Measurements from ENCODE around the gene CDC42SE2.
"Not testable (repeated sequence)": the region's sequence is repeated elsewhere in the genome, so short reads cannot be mapped to it uniquely, and the experiment has no call there.

CDC42SE2 gene

DNA sequence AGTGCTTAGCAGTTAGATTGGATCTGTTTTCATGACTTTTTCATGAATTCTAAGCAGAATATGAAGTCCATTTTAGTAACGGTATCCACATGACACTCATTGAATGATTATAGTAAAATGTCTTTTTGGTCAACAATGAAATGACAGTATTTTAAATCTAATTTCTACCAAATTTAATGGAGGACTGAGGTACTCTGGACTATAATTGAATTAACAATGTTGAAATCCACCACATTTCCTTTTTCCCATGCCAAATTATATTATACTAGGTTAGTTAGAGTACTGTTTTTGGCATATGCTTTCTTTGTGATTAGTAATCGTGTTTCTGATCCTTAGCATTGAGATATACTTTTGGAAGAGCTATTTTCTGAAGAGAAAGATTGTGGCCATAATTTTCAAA is 40.6 kb downstream of the CDC42SE2 start:
- H3K27ac ChIP-seq (replicated peaks), result no peak overlapping the region
- no peak overlapping the region for H3K4me3 ChIP-seq (replicated peaks; ENCODE audit: insufficient read depth, low read length)
- DNase-seq (ENCODE audit: low read depth in 1 of 2, low spot score in 1 of 2), result no peak
- TF ChIP-seq, protein P1, sequence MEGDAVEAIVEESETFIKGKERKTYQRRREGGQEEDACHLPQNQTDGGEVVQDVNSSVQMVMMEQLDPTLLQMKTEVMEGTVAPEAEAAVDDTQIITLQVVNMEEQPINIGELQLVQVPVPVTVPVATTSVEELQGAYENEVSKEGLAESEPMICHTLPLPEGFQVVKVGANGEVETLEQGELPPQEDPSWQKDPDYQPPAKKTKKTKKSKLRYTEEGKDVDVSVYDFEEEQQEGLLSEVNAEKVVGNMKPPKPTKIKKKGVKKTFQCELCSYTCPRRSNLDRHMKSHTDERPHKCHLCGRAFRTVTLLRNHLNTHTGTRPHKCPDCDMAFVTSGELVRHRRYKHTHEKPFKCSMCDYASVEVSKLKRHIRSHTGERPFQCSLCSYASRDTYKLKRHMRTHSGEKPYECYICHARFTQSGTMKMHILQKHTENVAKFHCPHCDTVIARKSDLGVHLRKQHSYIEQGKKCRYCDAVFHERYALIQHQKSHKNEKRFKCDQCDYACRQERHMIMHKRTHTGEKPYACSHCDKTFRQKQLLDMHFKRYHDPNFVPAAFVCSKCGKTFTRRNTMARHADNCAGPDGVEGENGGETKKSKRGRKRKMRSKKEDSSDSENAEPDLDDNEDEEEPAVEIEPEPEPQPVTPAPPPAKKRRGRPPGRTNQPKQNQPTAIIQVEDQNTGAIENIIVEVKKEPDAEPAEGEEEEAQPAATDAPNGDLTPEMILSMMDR (IDR thresholded peaks at IDR 0.05; ENCODE audit: insufficient read depth, low read length), result no peak
- TF ChIP-seq SPI1 (IDR thresholded peaks at IDR 0.05; ENCODE audit: borderline replicate concordance, low read depth) (no peak), POLR2AphosphoS5 (IDR thresholded peaks at IDR 0.05; ENCODE audit: low read depth) (no peak), GABPA (IDR thresholded peaks at IDR 0.05; ENCODE audit: low read depth) (no peak)
- TF ChIP-seq, protein P2, sequence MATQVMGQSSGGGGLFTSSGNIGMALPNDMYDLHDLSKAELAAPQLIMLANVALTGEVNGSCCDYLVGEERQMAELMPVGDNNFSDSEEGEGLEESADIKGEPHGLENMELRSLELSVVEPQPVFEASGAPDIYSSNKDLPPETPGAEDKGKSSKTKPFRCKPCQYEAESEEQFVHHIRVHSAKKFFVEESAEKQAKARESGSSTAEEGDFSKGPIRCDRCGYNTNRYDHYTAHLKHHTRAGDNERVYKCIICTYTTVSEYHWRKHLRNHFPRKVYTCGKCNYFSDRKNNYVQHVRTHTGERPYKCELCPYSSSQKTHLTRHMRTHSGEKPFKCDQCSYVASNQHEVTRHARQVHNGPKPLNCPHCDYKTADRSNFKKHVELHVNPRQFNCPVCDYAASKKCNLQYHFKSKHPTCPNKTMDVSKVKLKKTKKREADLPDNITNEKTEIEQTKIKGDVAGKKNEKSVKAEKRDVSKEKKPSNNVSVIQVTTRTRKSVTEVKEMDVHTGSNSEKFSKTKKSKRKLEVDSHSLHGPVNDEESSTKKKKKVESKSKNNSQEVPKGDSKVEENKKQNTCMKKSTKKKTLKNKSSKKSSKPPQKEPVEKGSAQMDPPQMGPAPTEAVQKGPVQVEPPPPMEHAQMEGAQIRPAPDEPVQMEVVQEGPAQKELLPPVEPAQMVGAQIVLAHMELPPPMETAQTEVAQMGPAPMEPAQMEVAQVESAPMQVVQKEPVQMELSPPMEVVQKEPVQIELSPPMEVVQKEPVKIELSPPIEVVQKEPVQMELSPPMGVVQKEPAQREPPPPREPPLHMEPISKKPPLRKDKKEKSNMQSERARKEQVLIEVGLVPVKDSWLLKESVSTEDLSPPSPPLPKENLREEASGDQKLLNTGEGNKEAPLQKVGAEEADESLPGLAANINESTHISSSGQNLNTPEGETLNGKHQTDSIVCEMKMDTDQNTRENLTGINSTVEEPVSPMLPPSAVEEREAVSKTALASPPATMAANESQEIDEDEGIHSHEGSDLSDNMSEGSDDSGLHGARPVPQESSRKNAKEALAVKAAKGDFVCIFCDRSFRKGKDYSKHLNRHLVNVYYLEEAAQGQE (IDR thresholded peaks at IDR 0.05; ENCODE audit: insufficient replicate concordance, low read depth), result no peak
- no peaks in the 10 kb centered on the region for H3K27me3 ChIP-seq (ENCODE audit: insufficient read depth, poor library complexity, severe bottlenecking)

DNA sequence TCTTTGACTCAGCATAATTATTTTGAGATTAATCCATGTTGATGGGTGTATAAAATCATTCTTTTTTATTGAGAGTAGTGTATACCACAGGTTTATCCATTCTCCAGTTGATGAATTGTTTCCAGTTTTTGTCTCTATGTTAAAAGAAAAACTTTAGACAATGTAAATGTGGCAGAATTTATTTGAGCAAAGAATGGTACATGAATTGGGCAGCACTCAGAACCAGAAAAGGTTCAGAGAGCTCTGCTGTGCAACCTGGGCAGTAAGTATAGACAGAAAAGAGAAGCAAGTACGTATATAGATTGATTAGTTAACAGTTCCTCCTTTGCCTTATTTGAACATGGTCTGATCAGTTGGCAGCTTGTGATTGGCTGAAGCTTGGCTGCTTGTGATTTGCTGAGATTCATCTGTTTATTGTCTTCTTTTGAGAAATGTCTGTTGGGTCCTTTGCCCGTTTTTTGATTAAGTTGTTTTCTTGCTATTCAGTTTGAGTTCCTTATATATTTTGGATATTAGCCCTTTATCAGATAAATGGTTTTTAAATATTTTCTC is 41.4 kb downstream of the CDC42SE2 start:
- Histone ChIP-seq H3K27ac (replicated peaks) (no peak overlapping the region), H3K4me3 (replicated peaks; ENCODE audit: insufficient read depth, low read length) (no peak overlapping the region), H3K27me3 (ENCODE audit: insufficient read depth, poor library complexity, severe bottlenecking) (no peaks in the 10 kb centered on the region)
- TF ChIP-seq, protein P2 (IDR thresholded peaks at IDR 0.05; ENCODE audit: insufficient replicate concordance, low read depth), result no peak
- TF ChIP-seq SPI1 (IDR thresholded peaks at IDR 0.05; ENCODE audit: borderline replicate concordance, low read depth), result no peak
- TF ChIP-seq GABPA (IDR thresholded peaks at IDR 0.05; ENCODE audit: low read depth), result no peak
- no peak for TF ChIP-seq POLR2AphosphoS5 (IDR thresholded peaks at IDR 0.05; ENCODE audit: low read depth)
- TF ChIP-seq, protein P1 (IDR thresholded peaks at IDR 0.05; ENCODE audit: insufficient read depth, low read length), result no peak
- DNase-seq (ENCODE audit: low read depth in 1 of 2, low spot score in 1 of 2), result no peak

DNA sequence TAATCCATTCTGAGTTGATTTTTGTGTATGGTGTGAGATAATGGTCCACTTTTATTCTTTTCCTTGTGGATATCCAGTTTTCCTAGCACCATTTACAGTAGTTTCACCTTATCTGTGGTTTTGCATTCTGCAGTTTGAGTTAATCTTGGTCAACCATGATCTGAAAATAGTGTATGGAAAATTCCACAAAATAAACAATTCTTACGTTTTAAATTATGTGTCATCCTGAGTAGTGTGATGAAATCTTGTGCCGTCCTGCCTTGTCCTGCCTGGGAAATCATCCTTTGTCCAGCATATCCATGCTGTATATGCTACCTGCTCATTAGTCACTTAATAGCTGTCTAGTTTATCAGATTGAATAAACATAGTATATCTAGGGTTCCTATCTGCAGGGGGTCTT is 42.1 kb downstream of the CDC42SE2 start:
- TF ChIP-seq SPI1 (IDR thresholded peaks at IDR 0.05; ENCODE audit: borderline replicate concordance, low read depth), result no peak
- TF ChIP-seq, protein P2 (IDR thresholded peaks at IDR 0.05; ENCODE audit: insufficient replicate concordance, low read depth), result no peak
- TF ChIP-seq, protein P1 (IDR thresholded peaks at IDR 0.05; ENCODE audit: insufficient read depth, low read length), result no peak
- TF ChIP-seq GABPA (IDR thresholded peaks at IDR 0.05; ENCODE audit: low read depth), result no peak
- TF ChIP-seq POLR2AphosphoS5 (IDR thresholded peaks at IDR 0.05; ENCODE audit: low read depth), result no peak
- Histone ChIP-seq H3K4me3 (replicated peaks; ENCODE audit: insufficient read depth, low read length) (no peak overlapping the region), H3K27me3 (ENCODE audit: insufficient read depth, poor library complexity, severe bottlenecking) (no peaks in the 10 kb centered on the region), H3K27ac (replicated peaks) (no peak overlapping the region)
- DNase-seq (ENCODE audit: low read depth in 1 of 2, low spot score in 1 of 2), result no peak

DNA sequence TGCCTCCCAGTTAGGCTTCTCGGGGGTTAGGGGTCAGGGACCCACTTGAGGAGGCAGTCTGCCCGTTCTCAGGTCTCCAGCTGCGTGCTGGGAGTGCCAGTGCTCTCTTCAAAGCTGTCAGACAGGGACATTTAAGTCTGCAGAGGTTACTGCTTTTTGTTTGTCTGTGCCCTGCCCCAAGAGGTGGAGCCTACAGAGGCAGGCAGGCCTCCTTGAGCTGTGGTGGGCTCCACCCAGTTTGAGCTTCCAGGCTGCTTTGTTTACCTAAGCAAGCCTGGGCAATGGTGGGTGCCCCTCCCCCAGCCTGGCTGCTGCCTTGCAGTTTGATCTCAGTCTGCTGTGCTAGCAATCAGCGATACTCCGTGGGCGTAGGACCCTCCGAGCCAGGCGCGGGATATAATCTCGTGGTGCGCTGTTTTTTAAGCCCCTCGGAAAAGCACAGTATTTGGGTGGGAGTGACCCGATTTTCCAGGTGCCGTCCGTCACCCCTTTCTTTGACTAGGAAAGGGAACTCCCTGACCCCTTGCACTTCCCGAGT is 48.5 kb downstream of the CDC42SE2 start:
- peak overlapping the region; percentile 29 for H3K4me3 ChIP-seq (replicated peaks; ENCODE audit: insufficient read depth, low read length)
- not testable (repeated sequence) for H3K27me3 ChIP-seq (ENCODE audit: insufficient read depth, poor library complexity, severe bottlenecking); DNase-seq (ENCODE audit: low read depth in 1 of 2, low spot score in 1 of 2); H3K27ac ChIP-seq (replicated peaks)
